ENCODE measurements around the gene EYA2.

The EYA2 gene

GRCh38 chr20:47227119-47227518 lies 332.5 kb downstream of the EYA2 start:
- no peak for DNase-seq (ENCODE audit: low spot score)

GRCh38 chr20:47227576-47227975 lies 332.9 kb downstream of the EYA2 start:
- DNase-seq (ENCODE audit: low spot score): no peak

- DNase-seq (ENCODE audit: low spot score): no peak
Measured at GRCh38 chr20:47228654-47229053, 334.0 kb downstream of the EYA2 start.

GRCh38 chr20:47230811-47231256 lies 336.2 kb downstream of the EYA2 start:
- DNase-seq (ENCODE audit: low spot score): no peak

GRCh38 chr20:47231382-47232039 lies 336.9 kb downstream of the EYA2 start:
- DNase-seq (ENCODE audit: low spot score): no peak

GRCh38 chr20:47232518-47232917 lies 337.9 kb downstream of the EYA2 start:
- no peak for DNase-seq (ENCODE audit: low spot score)

- DNase-seq (ENCODE audit: low spot score): no peak
Measured at GRCh38 chr20:47233333-47234188, 338.9 kb downstream of the EYA2 start.

GRCh38 chr20:47235111-47235510 lies 340.5 kb downstream of the EYA2 start:
- no peak for DNase-seq (ENCODE audit: low spot score)

- no peak for DNase-seq (ENCODE audit: low spot score)
Measured at GRCh38 chr20:47235853-47236638, 341.4 kb downstream of the EYA2 start.

GRCh38 chr20:47236639-47236900 lies 341.9 kb downstream of the EYA2 start:
- no peak for DNase-seq (ENCODE audit: low spot score)

- DNase-seq (ENCODE audit: low spot score): no peak
Measured at GRCh38 chr20:47237715-47238114, 343.1 kb downstream of the EYA2 start.

Data from COLO829 (cell line).